Endothelial cell of hepatic sinusoid (primary cell): Measurements from ENCODE around the gene PPP6R3.
"Not testable (repeated sequence)": the region's sequence is repeated elsewhere in the genome, so short reads cannot be mapped to it uniquely, and the experiment has no call there.

Experiments
- in situ Hi-C: cut with HindIII; loops from 2 replicates; pipeline ENCODE4 v1.10.0; 2017; ENCODE audit warnings: low sequenced_read_pairs

The PPP6R3 gene

GRCh38 chr11:68521969-68522652 is 61.6 kb downstream of the PPP6R3 start:
- in situ Hi-C loops = no loop called here

GRCh38 chr11:68523033-68523432 is 62.5 kb downstream of the PPP6R3 start:
- in situ Hi-C loops = no loop called here

GRCh38 chr11:68523743-68524142 is 63.2 kb downstream of the PPP6R3 start:
- in situ Hi-C loops = no loop called here

- in situ Hi-C loops = no loop called here
These were observed 63.7 kb downstream of the PPP6R3 start for GRCh38 chr11:68524213-68524612.

GRCh38 chr11:68524681-68525080 is 64.1 kb downstream of the PPP6R3 start:
- in situ Hi-C loops = no loop called here

- in situ Hi-C loops = no loop called here
These were observed 64.8 kb downstream of the PPP6R3 start for GRCh38 chr11:68525336-68525735.

- in situ Hi-C loops = no loop called here
These were observed 65.4 kb downstream of the PPP6R3 start for GRCh38 chr11:68525930-68526329.

GRCh38 chr11:68527585-68527984 is 67.0 kb downstream of the PPP6R3 start:
- in situ Hi-C loops = no loop called here

GRCh38 chr11:68528630-68529029 is 68.1 kb downstream of the PPP6R3 start:
- in situ Hi-C loops = no loop called here

GRCh38 chr11:68531129-68531693 is 70.7 kb downstream of the PPP6R3 start:
- in situ Hi-C loops = no loop called here

GRCh38 chr11:68532727-68533369 is 72.3 kb downstream of the PPP6R3 start:
- in situ Hi-C loops = no loop called here

GRCh38 chr11:68533945-68534344 is 73.4 kb downstream of the PPP6R3 start:
- in situ Hi-C loops = no loop called here

- in situ Hi-C loops = no loop called here
These were observed 74.5 kb downstream of the PPP6R3 start for GRCh38 chr11:68535098-68535497.

- in situ Hi-C loops = no loop called here
These were observed 76.2 kb downstream of the PPP6R3 start for GRCh38 chr11:68536706-68537105.

GRCh38 chr11:68538025-68538424 is 77.5 kb downstream of the PPP6R3 start:
- in situ Hi-C loops = no loop called here

GRCh38 chr11:68539395-68539794 is 78.8 kb downstream of the PPP6R3 start:
- in situ Hi-C loops = no loop called here

GRCh38 chr11:68540504-68540903 is 80.0 kb downstream of the PPP6R3 start:
- in situ Hi-C loops = not testable (repeated sequence)

- in situ Hi-C loops = no loop called here
These were observed 80.6 kb downstream of the PPP6R3 start for GRCh38 chr11:68541116-68541515.

GRCh38 chr11:68541991-68542390 is 81.4 kb downstream of the PPP6R3 start:
- in situ Hi-C loops = no loop called here

- in situ Hi-C loops = no loop called here
These were observed 82.1 kb downstream of the PPP6R3 start for GRCh38 chr11:68542617-68543016.

- in situ Hi-C loops = no loop called here
These were observed 83.0 kb downstream of the PPP6R3 start for GRCh38 chr11:68543594-68543993.

GRCh38 chr11:68545347-68545746 is 84.8 kb downstream of the PPP6R3 start:
- in situ Hi-C loops = no loop called here
